ENCODE results near the gene PHKA1.

- no peak for TF ChIP-seq CTCF (IDR thresholded peaks at IDR 0.05)
- TF ChIP-seq POLR2A (IDR thresholded peaks at IDR 0.05), result no peak
Observed at GRCh38 chrX:72715546-72715945, 1.4 kb upstream of the PHKA1 start.
